DOHH2 (cell line): ENCODE data around the gene CNPY4.

ENCODE experiments used
- EZH2phosphoT487 ChIP-seq: fragments of 200-600 bp; sonication (generic); IDR thresholded peaks from 2 replicates; pipeline ENCODE4 v1.6.1; 2017; ENCODE audit warnings: borderline replicate concordance, mild to moderate bottlenecking, antibody characterized with exemption, low read length, moderate library complexity, mixed read lengths
- TF ChIP-seq, protein P1 (sequence below): fragments of 200-600 bp; sonication (generic); IDR thresholded peaks from one replicate; pipeline ENCODE4 v1.5.1; 2014; ENCODE audit warnings: antibody characterized with exemption, mild to moderate bottlenecking, low read depth, low read length; ENCODE audit not compliant: poor library complexity, severe bottlenecking

DNA sequence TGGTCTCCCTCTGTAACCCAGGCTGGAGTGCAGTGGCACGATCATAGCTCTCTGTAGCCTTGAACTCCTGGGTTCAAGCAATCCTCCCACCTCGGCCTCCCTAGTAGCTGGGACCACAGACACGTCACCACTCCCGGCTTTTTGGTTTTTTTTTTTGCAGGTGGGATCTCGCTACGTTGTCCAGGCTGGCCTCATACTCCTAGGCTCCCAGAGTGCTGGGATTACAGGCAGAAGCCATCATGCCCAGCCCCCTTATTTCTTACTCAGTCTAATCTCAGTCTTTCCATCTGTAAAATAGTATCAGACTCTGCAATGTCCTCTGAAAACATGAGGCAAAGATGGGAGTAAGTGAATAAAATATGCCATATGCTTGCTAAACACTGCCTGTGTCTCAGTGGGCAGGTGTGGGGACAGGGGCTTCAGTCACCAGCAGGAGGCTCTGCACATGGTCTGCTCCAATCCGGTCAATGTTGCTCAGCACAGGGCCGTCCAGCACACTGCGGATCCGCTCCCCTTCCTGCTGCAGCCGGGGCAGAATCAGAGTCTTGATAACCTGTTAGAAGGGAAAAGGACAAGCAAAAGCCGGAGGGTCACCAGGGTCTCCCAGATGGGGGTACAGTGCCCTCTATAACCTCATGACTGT lies 9.8 kb upstream of the CNPY4 start:
- TF ChIP-seq, protein P1, sequence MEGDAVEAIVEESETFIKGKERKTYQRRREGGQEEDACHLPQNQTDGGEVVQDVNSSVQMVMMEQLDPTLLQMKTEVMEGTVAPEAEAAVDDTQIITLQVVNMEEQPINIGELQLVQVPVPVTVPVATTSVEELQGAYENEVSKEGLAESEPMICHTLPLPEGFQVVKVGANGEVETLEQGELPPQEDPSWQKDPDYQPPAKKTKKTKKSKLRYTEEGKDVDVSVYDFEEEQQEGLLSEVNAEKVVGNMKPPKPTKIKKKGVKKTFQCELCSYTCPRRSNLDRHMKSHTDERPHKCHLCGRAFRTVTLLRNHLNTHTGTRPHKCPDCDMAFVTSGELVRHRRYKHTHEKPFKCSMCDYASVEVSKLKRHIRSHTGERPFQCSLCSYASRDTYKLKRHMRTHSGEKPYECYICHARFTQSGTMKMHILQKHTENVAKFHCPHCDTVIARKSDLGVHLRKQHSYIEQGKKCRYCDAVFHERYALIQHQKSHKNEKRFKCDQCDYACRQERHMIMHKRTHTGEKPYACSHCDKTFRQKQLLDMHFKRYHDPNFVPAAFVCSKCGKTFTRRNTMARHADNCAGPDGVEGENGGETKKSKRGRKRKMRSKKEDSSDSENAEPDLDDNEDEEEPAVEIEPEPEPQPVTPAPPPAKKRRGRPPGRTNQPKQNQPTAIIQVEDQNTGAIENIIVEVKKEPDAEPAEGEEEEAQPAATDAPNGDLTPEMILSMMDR, result peak; percentile 29
- TF ChIP-seq EZH2phosphoT487, result no peak
